ENCODE measurements around the gene STK4. TPM values are rescaled to one million over a fixed set of nuclear protein-coding genes. Genes with fewer than 3 reads are reported as not detected.

STK4 gene
- total RNA-seq, 1 experiment from 2014 or later = 41.2 TPM

DNA sequence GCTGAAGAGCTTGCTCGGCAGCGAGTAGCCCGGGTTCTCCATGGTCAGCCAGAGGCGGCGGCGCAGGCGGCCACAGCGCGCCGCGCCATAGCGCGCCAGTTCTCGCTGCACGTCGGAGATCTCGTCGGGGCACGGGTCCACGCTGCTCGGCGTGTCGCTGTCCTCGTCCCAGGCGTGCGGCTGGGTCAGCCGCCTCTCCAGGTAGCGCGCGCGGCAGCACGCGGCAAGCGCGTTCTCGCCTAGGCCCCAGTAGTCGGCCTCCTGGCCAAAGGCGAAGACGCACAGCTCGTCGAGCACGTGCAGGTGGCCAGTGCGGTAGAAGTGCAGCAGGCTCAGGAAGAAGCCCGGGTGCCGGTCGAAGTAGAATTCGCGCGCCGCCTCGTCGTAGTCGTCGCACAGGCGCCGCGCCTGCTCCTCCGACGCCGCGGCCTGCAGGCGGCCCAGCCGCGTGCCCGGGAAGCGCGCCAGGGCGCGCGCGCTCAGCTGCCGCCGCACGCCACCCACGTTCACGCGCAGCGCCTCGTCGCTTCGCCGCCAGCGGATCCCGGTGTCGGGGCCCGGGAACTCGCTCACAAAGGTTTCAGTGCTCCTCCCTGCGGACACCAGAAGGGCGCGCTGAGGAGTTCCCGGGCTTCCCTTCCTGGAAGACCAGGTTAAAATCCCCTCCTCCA, 131.9 kb downstream of the STK4 start (continued):
- TF ChIP-seq, protein P1, sequence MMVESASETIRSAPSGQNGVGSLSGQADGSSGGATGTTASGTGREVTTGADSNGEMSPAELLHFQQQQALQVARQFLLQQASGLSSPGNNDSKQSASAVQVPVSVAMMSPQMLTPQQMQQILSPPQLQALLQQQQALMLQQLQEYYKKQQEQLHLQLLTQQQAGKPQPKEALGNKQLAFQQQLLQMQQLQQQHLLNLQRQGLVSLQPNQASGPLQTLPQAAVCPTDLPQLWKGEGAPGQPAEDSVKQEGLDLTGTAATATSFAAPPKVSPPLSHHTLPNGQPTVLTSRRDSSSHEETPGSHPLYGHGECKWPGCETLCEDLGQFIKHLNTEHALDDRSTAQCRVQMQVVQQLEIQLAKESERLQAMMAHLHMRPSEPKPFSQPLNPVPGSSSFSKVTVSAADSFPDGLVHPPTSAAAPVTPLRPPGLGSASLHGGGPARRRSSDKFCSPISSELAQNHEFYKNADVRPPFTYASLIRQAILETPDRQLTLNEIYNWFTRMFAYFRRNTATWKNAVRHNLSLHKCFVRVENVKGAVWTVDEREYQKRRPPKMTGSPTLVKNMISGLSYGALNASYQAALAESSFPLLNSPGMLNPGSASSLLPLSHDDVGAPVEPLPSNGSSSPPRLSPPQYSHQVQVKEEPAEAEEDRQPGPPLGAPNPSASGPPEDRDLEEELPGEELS (CRISPR knock-in tag; IDR thresholded peaks at IDR 0.05) = peak; percentile 93
- TF ChIP-seq NFE2L1 (CRISPR knock-in tag; IDR thresholded peaks at IDR 0.05) (peak; percentile 93), SMAD3 (CRISPR knock-in tag; IDR thresholded peaks at IDR 0.05; ENCODE audit: borderline replicate concordance) (peak; percentile 87; the same call in 1 of the 2 replicates), TEAD1 (CRISPR knock-in tag; IDR thresholded peaks at IDR 0.05) (peak; percentile 98), ZNF121 (CRISPR knock-in tag; IDR thresholded peaks at IDR 0.05) (peak; percentile 68; the same call in 1 of the 2 replicates), ATF1 (CRISPR knock-in tag; IDR thresholded peaks at IDR 0.05) (peak; percentile 95), NR1H2 (CRISPR knock-in tag; IDR thresholded peaks at IDR 0.05) (peak; percentile 68), ZNF263 (CRISPR knock-in tag; IDR thresholded peaks at IDR 0.05; ENCODE audit: low read depth) (peak; percentile 68; the same call in 1 of the 2 replicates), MYBL2 (CRISPR knock-in tag; IDR thresholded peaks at IDR 0.05) (peak; percentile 96), GTF2I (CRISPR knock-in tag; conservative IDR thresholded peaks at IDR 0.05) (no peak), ESRRA (CRISPR knock-in tag; IDR thresholded peaks at IDR 0.05; ENCODE audit: borderline replicate concordance) (peak; percentile 93), ZNF317 (CRISPR knock-in tag; IDR thresholded peaks at IDR 0.05; ENCODE audit: borderline replicate concordance, low read depth) (no peak; the same call in 1 of the 2 replicates), ZNF232 (CRISPR knock-in tag; IDR thresholded peaks at IDR 0.05) (peak; percentile 97), NFYB (CRISPR knock-in tag; conservative IDR thresholded peaks at IDR 0.05; ENCODE audit: low read depth) (peak; percentile 63), ZNF423 (CRISPR knock-in tag; IDR thresholded peaks at IDR 0.05) (no peak), NR2C2 (CRISPR knock-in tag; IDR thresholded peaks at IDR 0.05) (peak; percentile 78), IRF2 (CRISPR knock-in tag; IDR thresholded peaks at IDR 0.05; ENCODE audit: borderline replicate concordance, low read depth) (0 out of 2 replicates have a peak, but pooled peaks have one; percentile 82), ZNF138 (CRISPR knock-in tag; conservative IDR thresholded peaks at IDR 0.05) (peak; percentile 88; the same call in 1 of the 2 replicates)
- TF ChIP-seq, protein P2, sequence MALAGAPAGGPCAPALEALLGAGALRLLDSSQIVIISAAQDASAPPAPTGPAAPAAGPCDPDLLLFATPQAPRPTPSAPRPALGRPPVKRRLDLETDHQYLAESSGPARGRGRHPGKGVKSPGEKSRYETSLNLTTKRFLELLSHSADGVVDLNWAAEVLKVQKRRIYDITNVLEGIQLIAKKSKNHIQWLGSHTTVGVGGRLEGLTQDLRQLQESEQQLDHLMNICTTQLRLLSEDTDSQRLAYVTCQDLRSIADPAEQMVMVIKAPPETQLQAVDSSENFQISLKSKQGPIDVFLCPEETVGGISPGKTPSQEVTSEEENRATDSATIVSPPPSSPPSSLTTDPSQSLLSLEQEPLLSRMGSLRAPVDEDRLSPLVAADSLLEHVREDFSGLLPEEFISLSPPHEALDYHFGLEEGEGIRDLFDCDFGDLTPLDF (CRISPR knock-in tag; IDR thresholded peaks at IDR 0.05) = peak; percentile 96
- TF ChIP-seq, protein P3, sequence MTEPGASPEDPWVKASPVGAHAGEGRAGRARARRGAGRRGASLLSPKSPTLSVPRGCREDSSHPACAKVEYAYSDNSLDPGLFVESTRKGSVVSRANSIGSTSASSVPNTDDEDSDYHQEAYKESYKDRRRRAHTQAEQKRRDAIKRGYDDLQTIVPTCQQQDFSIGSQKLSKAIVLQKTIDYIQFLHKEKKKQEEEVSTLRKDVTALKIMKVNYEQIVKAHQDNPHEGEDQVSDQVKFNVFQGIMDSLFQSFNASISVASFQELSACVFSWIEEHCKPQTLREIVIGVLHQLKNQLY (CRISPR knock-in tag; IDR thresholded peaks at IDR 0.05) = no peak
- TF ChIP-seq, protein P4, sequence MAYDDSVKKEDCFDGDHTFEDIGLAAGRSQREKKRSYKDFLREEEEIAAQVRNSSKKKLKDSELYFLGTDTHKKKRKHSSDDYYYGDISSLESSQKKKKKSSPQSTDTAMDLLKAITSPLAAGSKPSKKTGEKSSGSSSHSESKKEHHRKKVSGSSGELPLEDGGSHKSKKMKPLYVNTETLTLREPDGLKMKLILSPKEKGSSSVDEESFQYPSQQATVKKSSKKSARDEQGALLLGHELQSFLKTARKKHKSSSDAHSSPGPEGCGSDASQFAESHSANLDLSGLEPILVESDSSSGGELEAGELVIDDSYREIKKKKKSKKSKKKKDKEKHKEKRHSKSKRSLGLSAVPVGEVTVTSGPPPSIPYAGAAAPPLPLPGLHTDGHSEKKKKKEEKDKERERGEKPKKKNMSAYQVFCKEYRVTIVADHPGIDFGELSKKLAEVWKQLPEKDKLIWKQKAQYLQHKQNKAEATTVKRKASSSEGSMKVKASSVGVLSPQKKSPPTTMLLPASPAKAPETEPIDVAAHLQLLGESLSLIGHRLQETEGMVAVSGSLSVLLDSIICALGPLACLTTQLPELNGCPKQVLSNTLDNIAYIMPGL (CRISPR knock-in tag; IDR thresholded peaks at IDR 0.05) = peak; percentile 92
- TF ChIP-seq, protein P5, sequence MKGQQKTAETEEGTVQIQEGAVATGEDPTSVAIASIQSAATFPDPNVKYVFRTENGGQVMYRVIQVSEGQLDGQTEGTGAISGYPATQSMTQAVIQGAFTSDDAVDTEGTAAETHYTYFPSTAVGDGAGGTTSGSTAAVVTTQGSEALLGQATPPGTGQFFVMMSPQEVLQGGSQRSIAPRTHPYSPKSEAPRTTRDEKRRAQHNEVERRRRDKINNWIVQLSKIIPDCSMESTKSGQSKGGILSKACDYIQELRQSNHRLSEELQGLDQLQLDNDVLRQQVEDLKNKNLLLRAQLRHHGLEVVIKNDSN (CRISPR knock-in tag; IDR thresholded peaks at IDR 0.05) = peak; percentile 79
- TF ChIP-seq, protein P6, sequence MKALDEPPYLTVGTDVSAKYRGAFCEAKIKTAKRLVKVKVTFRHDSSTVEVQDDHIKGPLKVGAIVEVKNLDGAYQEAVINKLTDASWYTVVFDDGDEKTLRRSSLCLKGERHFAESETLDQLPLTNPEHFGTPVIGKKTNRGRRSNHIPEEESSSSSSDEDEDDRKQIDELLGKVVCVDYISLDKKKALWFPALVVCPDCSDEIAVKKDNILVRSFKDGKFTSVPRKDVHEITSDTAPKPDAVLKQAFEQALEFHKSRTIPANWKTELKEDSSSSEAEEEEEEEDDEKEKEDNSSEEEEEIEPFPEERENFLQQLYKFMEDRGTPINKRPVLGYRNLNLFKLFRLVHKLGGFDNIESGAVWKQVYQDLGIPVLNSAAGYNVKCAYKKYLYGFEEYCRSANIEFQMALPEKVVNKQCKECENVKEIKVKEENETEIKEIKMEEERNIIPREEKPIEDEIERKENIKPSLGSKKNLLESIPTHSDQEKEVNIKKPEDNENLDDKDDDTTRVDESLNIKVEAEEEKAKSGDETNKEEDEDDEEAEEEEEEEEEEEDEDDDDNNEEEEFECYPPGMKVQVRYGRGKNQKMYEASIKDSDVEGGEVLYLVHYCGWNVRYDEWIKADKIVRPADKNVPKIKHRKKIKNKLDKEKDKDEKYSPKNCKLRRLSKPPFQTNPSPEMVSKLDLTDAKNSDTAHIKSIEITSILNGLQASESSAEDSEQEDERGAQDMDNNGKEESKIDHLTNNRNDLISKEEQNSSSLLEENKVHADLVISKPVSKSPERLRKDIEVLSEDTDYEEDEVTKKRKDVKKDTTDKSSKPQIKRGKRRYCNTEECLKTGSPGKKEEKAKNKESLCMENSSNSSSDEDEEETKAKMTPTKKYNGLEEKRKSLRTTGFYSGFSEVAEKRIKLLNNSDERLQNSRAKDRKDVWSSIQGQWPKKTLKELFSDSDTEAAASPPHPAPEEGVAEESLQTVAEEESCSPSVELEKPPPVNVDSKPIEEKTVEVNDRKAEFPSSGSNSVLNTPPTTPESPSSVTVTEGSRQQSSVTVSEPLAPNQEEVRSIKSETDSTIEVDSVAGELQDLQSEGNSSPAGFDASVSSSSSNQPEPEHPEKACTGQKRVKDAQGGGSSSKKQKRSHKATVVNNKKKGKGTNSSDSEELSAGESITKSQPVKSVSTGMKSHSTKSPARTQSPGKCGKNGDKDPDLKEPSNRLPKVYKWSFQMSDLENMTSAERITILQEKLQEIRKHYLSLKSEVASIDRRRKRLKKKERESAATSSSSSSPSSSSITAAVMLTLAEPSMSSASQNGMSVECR (CRISPR knock-in tag; IDR thresholded peaks at IDR 0.05; ENCODE audit: borderline replicate concordance) = peak; percentile 99
- TF ChIP-seq, protein P7, sequence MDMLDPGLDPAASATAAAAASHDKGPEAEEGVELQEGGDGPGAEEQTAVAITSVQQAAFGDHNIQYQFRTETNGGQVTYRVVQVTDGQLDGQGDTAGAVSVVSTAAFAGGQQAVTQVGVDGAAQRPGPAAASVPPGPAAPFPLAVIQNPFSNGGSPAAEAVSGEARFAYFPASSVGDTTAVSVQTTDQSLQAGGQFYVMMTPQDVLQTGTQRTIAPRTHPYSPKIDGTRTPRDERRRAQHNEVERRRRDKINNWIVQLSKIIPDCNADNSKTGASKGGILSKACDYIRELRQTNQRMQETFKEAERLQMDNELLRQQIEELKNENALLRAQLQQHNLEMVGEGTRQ (CRISPR knock-in tag; IDR thresholded peaks at IDR 0.05) = no peak
